Astrocyte (in vitro differentiated cells and primary cell): ENCODE measurements around the gene IQGAP1.

Experiments
- CTCF ChIP-seq: IDR thresholded peaks from 2 replicates; pipeline ENCODE4 v1.5.1; 2011; ENCODE audit warnings: low read depth, mild to moderate bottlenecking, inconsistent platforms, low read length, moderate library complexity; ENCODE audit not compliant: insufficient read depth
- EZH2 ChIP-seq: IDR thresholded peaks from 2 replicates; pipeline ENCODE4 v1.6.1; 2012; ENCODE audit warnings: mild to moderate bottlenecking, low read length, inconsistent platforms; ENCODE audit not compliant: insufficient read depth

GRCh38 chr15:90401495-90401894, 13.5 kb downstream of the IQGAP1 start:
- TF ChIP-seq EZH2: no peak
- TF ChIP-seq CTCF: no peak
